GM18502 (cell line): ENCODE results near the gene DIAPH2.
"Not testable (repeated sequence)": the region's sequence is repeated elsewhere in the genome, so short reads cannot be mapped to it uniquely, and the experiment has no call there.

Experiments used
- ATAC-seq: cut with Tn5 transposase; IDR thresholded peaks from one replicate; pipeline ENCODE4 v1.9.1; 2021; ENCODE audit warnings: mild to moderate bottlenecking; ENCODE audit not compliant: unreplicated experiment, poor library complexity

DIAPH2 gene

GRCh38 chrX:97405031-97405660, 720.5 kb downstream of the DIAPH2 start:
- no peak for ATAC-seq

- ATAC-seq, result not testable (repeated sequence)
Observed at GRCh38 chrX:97409632-97410415, 725.2 kb downstream of the DIAPH2 start.

GRCh38 chrX:97416461-97416860, 731.8 kb downstream of the DIAPH2 start:
- no peak for ATAC-seq

- ATAC-seq, result no peak
Observed at GRCh38 chrX:97429101-97429500, 744.5 kb downstream of the DIAPH2 start.

GRCh38 chrX:97431281-97431680, 746.6 kb downstream of the DIAPH2 start:
- no peak for ATAC-seq

GRCh38 chrX:97446298-97446882, 761.7 kb downstream of the DIAPH2 start:
- no peak for ATAC-seq

- no peak for ATAC-seq
Observed at GRCh38 chrX:97447306-97447705, 762.7 kb downstream of the DIAPH2 start.

- peak; percentile 47 for ATAC-seq
Observed at GRCh38 chrX:97452283-97452682, 767.6 kb downstream of the DIAPH2 start.

- no peak for ATAC-seq
Observed at GRCh38 chrX:97461763-97462162, 777.1 kb downstream of the DIAPH2 start.

GRCh38 chrX:97471071-97471470, 786.4 kb downstream of the DIAPH2 start:
- ATAC-seq, result no peak

- ATAC-seq, result no peak
Observed at GRCh38 chrX:97474933-97475332, 790.3 kb downstream of the DIAPH2 start.

GRCh38 chrX:97479106-97479890, 794.7 kb downstream of the DIAPH2 start:
- no peak for ATAC-seq

- ATAC-seq, result no peak
Observed at GRCh38 chrX:97481228-97481627, 796.6 kb downstream of the DIAPH2 start.

- no peak for ATAC-seq
Observed at GRCh38 chrX:97482666-97483300, 798.1 kb downstream of the DIAPH2 start.

- no peak for ATAC-seq
Observed at GRCh38 chrX:97490656-97491055, 806.0 kb downstream of the DIAPH2 start.

GRCh38 chrX:97494756-97495372, 810.2 kb downstream of the DIAPH2 start:
- peak; percentile 93 for ATAC-seq

GRCh38 chrX:97498093-97498492, 813.5 kb downstream of the DIAPH2 start:
- peak; percentile 48 for ATAC-seq

- no peak for ATAC-seq
Observed at GRCh38 chrX:97504431-97504830, 819.8 kb downstream of the DIAPH2 start.

GRCh38 chrX:97517763-97518162, 833.1 kb downstream of the DIAPH2 start:
- ATAC-seq, result no peak

GRCh38 chrX:97522307-97522706, 837.7 kb downstream of the DIAPH2 start:
- no peak for ATAC-seq
